ENCODE measurements around the gene FASN.

DNA sequence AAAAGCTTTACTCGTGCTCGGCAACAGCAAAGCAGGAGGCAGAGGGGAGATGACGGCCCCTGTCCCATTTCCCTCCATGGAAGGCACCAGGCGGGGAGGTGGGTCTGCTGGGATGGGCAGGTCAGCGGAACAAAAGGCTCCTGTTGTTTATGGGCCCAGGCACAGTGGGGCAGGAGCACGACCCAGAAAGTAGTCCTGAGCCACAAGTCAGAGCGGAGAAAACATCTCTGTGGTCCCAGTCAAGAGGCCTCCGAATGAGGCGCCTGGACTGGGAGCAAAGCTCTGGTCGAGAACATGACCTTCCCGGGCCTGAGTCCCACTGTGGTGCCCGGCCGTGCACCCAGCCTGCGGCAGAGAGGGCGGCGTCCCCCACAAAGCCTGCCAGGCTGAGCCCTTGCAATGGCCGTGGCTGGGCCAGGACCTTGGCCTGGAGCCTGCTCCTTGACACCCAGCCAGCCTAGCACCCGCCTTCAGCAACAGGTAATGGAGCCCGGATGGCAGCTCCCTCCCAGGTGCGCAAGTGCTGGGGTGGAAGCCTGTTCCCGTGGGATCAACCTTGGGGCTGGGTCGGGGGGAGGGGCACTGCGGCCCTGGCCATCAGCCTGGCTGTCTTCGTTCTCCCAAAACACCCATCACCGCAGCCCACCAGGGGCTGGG, 50.0 kb downstream of the FASN start:
- TF ChIP-seq, protein P1, sequence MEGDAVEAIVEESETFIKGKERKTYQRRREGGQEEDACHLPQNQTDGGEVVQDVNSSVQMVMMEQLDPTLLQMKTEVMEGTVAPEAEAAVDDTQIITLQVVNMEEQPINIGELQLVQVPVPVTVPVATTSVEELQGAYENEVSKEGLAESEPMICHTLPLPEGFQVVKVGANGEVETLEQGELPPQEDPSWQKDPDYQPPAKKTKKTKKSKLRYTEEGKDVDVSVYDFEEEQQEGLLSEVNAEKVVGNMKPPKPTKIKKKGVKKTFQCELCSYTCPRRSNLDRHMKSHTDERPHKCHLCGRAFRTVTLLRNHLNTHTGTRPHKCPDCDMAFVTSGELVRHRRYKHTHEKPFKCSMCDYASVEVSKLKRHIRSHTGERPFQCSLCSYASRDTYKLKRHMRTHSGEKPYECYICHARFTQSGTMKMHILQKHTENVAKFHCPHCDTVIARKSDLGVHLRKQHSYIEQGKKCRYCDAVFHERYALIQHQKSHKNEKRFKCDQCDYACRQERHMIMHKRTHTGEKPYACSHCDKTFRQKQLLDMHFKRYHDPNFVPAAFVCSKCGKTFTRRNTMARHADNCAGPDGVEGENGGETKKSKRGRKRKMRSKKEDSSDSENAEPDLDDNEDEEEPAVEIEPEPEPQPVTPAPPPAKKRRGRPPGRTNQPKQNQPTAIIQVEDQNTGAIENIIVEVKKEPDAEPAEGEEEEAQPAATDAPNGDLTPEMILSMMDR (conservative IDR thresholded peaks at IDR 0.05; ENCODE audit: low read depth, low read length): no peak
- TF ChIP-seq POLR2A (IDR thresholded peaks at IDR 0.05; ENCODE audit: low read depth, low read length): no peak
- no peak for TF ChIP-seq SMC3 (IDR thresholded peaks at IDR 0.05; ENCODE audit: low read depth, low read length)
- no peak for TF ChIP-seq CEBPB (IDR thresholded peaks at IDR 0.05; ENCODE audit: low read depth, low read length)
- TF ChIP-seq MAFK (IDR thresholded peaks at IDR 0.05; ENCODE audit: low read depth, low read length): no peak
- TF ChIP-seq RAD21 (IDR thresholded peaks at IDR 0.05; ENCODE audit: low read length): no peak
- no peak for TF ChIP-seq RFX5 (IDR thresholded peaks at IDR 0.05; ENCODE audit: low read depth, low read length)
- TF ChIP-seq, protein P2, sequence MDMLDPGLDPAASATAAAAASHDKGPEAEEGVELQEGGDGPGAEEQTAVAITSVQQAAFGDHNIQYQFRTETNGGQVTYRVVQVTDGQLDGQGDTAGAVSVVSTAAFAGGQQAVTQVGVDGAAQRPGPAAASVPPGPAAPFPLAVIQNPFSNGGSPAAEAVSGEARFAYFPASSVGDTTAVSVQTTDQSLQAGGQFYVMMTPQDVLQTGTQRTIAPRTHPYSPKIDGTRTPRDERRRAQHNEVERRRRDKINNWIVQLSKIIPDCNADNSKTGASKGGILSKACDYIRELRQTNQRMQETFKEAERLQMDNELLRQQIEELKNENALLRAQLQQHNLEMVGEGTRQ (IDR thresholded peaks at IDR 0.05; ENCODE audit: low read depth, low read length): no peak
- TF ChIP-seq, protein P3, sequence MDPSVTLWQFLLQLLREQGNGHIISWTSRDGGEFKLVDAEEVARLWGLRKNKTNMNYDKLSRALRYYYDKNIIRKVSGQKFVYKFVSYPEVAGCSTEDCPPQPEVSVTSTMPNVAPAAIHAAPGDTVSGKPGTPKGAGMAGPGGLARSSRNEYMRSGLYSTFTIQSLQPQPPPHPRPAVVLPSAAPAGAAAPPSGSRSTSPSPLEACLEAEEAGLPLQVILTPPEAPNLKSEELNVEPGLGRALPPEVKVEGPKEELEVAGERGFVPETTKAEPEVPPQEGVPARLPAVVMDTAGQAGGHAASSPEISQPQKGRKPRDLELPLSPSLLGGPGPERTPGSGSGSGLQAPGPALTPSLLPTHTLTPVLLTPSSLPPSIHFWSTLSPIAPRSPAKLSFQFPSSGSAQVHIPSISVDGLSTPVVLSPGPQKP (IDR thresholded peaks at IDR 0.05; ENCODE audit: borderline replicate concordance, low read depth, low read length): no peak
